Ovary (tissue), 3 donors: Measurements from ENCODE around the gene FRMD4A.

Experiments
- CTCF ChIP-seq, 3 donors: fragments of 450-650 bp in 2 of 3; fragments of 200-600 bp in 1 of 3; IDR thresholded peaks; one replicate each; pipeline versions ENCODE4 v1.5.1 to v1.8.0; 2016 to 2022; ENCODE audit warnings: antibody characterized with exemption in 3 of 3, mild to moderate bottlenecking in 1 of 3
- EP300 ChIP-seq: sonication (generic); formaldehyde crosslinking; IDR thresholded peaks from one replicate; pipeline ENCODE4 v1.6.1; 2017; ENCODE audit warnings: antibody characterized with exemption
- POLR2A ChIP-seq: fragments of 450-650 bp; IDR thresholded peaks from one replicate; pipeline ENCODE4 v1.6.1; 2017; ENCODE audit warnings: antibody characterized with exemption, mild to moderate bottlenecking, moderate library complexity
- donor health status: DM: no; HTN: no; CAD: no.

- TF ChIP-seq CTCF (IDR thresholded peaks at IDR 0.05) = no peak
- no peak for TF ChIP-seq POLR2A
- no peak for TF ChIP-seq EP300
Observed at GRCh38 chr10:14179251-14179650, 151.5 kb downstream of the FRMD4A start.
